ENCODE data around the gene TMEM72.

The TMEM72 gene

DNA sequence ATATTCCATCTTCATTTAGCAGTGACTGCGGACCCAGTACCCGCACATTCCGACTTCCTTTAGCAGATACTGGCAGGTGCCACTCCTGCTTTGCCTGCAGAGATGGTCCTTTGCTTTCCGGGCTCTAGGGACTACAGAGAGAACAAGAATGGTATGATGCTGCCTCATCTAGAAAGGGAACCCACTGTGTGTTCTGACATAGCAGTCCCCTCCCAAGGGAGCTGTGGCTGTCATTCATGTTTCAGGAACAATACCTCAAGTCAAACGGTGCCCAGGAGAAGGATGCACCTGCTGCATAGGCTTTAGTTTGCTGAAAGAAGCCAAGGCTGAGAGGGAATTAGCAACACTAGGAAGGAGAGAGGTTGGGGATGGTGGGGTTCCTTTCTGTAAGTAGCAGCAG lies 15.9 kb upstream of the TMEM72 start:
- no peak overlapping the region for H3K4me3 ChIP-seq (replicated peaks; ENCODE audit: low read depth, low read length)
- no peak for DNase-seq (ENCODE audit: extremely low read depth, low read depth)
- TF ChIP-seq, protein P1, sequence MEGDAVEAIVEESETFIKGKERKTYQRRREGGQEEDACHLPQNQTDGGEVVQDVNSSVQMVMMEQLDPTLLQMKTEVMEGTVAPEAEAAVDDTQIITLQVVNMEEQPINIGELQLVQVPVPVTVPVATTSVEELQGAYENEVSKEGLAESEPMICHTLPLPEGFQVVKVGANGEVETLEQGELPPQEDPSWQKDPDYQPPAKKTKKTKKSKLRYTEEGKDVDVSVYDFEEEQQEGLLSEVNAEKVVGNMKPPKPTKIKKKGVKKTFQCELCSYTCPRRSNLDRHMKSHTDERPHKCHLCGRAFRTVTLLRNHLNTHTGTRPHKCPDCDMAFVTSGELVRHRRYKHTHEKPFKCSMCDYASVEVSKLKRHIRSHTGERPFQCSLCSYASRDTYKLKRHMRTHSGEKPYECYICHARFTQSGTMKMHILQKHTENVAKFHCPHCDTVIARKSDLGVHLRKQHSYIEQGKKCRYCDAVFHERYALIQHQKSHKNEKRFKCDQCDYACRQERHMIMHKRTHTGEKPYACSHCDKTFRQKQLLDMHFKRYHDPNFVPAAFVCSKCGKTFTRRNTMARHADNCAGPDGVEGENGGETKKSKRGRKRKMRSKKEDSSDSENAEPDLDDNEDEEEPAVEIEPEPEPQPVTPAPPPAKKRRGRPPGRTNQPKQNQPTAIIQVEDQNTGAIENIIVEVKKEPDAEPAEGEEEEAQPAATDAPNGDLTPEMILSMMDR (IDR thresholded peaks at IDR 0.05; ENCODE audit: low read depth, low read length, missing control alignments) = no peak

DNA sequence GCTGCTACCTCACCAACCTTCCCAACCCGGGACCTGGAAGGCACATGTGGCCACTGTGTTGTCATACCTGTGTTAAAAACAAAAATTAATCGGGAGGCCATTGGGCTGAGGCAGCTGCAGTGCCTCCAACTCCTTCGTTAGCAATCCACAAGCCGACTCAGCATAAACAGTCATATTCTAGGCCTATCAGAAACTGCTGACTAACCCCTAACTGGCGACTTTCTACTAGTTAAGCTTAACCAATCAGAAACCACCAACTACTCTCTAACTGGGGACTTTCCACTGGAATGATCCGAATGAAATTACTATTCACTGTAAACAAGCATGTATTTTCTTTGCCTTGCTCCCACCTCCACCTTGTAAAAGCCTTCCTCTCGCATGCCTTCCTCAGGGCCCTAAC lies 14.1 kb upstream of the TMEM72 start:
- TF ChIP-seq, protein P1 (IDR thresholded peaks at IDR 0.05; ENCODE audit: low read depth, low read length, missing control alignments) = no peak
- no peak for DNase-seq (ENCODE audit: extremely low read depth, low read depth)
- no peak overlapping the region for H3K4me3 ChIP-seq (replicated peaks; ENCODE audit: low read depth, low read length)

DNA sequence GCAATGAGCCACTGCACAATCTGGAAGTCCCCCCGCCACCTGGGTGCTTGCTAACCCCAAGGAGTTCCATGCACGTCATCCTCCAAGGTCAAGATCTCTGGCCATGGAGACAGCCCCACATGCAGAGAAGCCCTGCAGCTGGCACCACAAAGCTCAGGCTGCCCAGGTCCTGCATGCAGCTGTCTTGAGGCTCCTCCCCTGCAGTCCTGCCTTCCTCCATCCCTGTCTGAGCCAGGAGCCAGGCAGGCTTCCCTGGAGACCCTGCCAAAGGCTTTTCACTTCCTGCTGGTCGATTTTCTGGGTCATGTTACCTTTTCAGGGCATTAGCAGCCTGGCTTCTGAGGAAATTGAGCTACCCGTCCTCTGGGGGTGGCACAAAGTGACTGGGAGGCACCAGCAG lies 12.5 kb upstream of the TMEM72 start:
- TF ChIP-seq, protein P1 (IDR thresholded peaks at IDR 0.05; ENCODE audit: low read depth, low read length, missing control alignments) = no peak
- no peak for DNase-seq (ENCODE audit: extremely low read depth, low read depth)
- H3K4me3 ChIP-seq (replicated peaks; ENCODE audit: low read depth, low read length) = no peak overlapping the region

- TF ChIP-seq, protein P1 (IDR thresholded peaks at IDR 0.05; ENCODE audit: low read depth, low read length, missing control alignments) = no peak
- no peak overlapping the region for H3K4me3 ChIP-seq (replicated peaks; ENCODE audit: low read depth, low read length)
- no peak for DNase-seq (ENCODE audit: extremely low read depth, low read depth)
Observed at GRCh38 chr10:44899450-44900080, 11.6 kb upstream of the TMEM72 start.

DNA sequence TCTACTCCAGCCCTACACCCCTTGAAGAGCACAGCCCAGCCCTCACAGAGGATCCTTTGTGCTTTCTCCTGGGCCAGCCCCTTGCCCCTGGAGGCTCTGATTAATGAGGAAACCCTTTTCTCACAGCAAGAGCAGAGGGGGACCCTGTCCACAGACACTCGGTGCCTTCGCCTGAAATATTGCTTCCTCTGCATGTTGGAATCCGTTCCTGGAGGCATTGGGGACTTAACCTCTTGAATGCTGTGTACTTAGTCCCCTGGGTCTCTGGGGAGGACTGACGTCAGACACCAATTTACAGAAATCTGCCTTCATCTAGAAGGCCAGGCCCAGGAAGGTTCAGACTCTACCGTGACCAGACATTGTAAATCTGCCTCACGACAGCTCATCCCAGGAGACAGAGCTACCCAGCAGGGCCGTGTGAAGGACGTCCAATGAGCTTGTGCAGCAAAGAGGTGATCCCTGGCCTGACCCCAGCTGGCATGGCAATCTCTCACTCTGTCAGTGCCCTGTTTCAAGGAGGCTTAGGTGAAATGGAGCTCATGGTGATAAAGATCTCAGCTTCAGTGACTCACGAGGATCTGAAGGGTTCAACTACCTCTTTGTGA lies 8.1 kb upstream of the TMEM72 start:
- no peak overlapping the region for H3K4me3 ChIP-seq (replicated peaks; ENCODE audit: low read depth, low read length)
- DNase-seq (ENCODE audit: extremely low read depth, low read depth) = no peak
- TF ChIP-seq, protein P1 (IDR thresholded peaks at IDR 0.05; ENCODE audit: low read depth, low read length, missing control alignments) = no peak

DNA sequence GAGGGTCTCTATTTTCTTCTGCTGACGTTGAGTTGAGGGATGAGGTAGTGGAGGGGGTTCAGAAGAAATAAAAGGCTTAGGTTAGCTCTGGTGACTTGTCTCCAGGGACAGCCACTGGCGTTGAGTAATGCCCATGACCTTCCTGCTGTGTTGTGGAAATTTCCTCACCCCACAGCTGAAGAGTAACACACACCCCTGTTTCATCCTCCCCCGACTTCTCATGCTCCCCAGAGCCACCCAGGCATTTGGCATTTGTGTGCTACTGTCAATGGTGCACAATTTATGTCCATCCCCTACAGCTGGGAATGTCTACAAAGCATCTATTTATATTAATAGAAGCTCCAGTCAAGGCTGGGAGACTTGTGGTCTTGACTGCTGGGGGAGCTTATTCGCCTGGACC lies 4.7 kb upstream of the TMEM72 start:
- TF ChIP-seq, protein P1 (IDR thresholded peaks at IDR 0.05; ENCODE audit: low read depth, low read length, missing control alignments) = no peak
- H3K4me3 ChIP-seq (replicated peaks; ENCODE audit: low read depth, low read length) = no peak overlapping the region
- DNase-seq (ENCODE audit: extremely low read depth, low read depth) = no peak
